HUDEP-2 (cell line): ENCODE results near the gene HIVEP2.

ENCODE experiments used
- DNase-seq, 76 experiments: peaks; one replicate each; lab custom pipeline; 2025; ENCODE audit not compliant: unreplicated experiment in 76 of 76; lab: John Stamatoyannopoulos, UW

The HIVEP2 gene

GRCh38 chr6:142823256-142823902 lies 121.6 kb downstream of the HIVEP2 start:
- DNase-seq, result no peak

GRCh38 chr6:142822842-142823241 lies 122.1 kb downstream of the HIVEP2 start:
- DNase-seq, result peak in 30 of 76 experiments; percentile 3 to 60 (median 24)

- no peak for DNase-seq
Observed at GRCh38 chr6:142822383-142822782, 122.6 kb downstream of the HIVEP2 start.

GRCh38 chr6:142821860-142822259 lies 123.1 kb downstream of the HIVEP2 start:
- DNase-seq, result no peak

- DNase-seq, result no peak
Observed at GRCh38 chr6:142821164-142821716, 123.7 kb downstream of the HIVEP2 start.

- no peak for DNase-seq
Observed at GRCh38 chr6:142820338-142821051, 124.5 kb downstream of the HIVEP2 start.

GRCh38 chr6:142819603-142820337 lies 125.2 kb downstream of the HIVEP2 start:
- no peak for DNase-seq

- DNase-seq, result no peak
Observed at GRCh38 chr6:142816486-142816885, 128.5 kb downstream of the HIVEP2 start.

GRCh38 chr6:142816031-142816430 lies 128.9 kb downstream of the HIVEP2 start:
- DNase-seq, result no peak

GRCh38 chr6:142811923-142812322 lies 133.1 kb downstream of the HIVEP2 start:
- no peak for DNase-seq

- DNase-seq, result no peak
Observed at GRCh38 chr6:142810952-142811514, 133.9 kb downstream of the HIVEP2 start.

GRCh38 chr6:142809947-142810346 lies 135.0 kb downstream of the HIVEP2 start:
- no peak for DNase-seq

GRCh38 chr6:142808405-142809061 lies 136.4 kb downstream of the HIVEP2 start:
- no peak for DNase-seq

- DNase-seq, result no peak
Observed at GRCh38 chr6:142805042-142805441, 139.9 kb downstream of the HIVEP2 start.

GRCh38 chr6:142804490-142804889 lies 140.5 kb downstream of the HIVEP2 start:
- no peak for DNase-seq

- no peak for DNase-seq
Observed at GRCh38 chr6:142803495-142804058, 141.4 kb downstream of the HIVEP2 start.

GRCh38 chr6:142803032-142803431 lies 141.9 kb downstream of the HIVEP2 start:
- no peak for DNase-seq

GRCh38 chr6:142802124-142802523 lies 142.9 kb downstream of the HIVEP2 start:
- DNase-seq, result no peak

GRCh38 chr6:142800240-142800639 lies 144.7 kb downstream of the HIVEP2 start:
- DNase-seq, result no peak

GRCh38 chr6:142799639-142800038 lies 145.3 kb downstream of the HIVEP2 start:
- no peak for DNase-seq
